Motor neuron (in vitro differentiated cells): ENCODE measurements around the gene ACADSB. TPM values are rescaled to one million over a fixed set of nuclear protein-coding genes. Genes with fewer than 3 reads are reported as not detected.
A peak's percentile ranks its signal among the peaks of the same experiment; 100 is the strongest.

ENCODE experiments used
- ATAC-seq, 8 experiments: fragments of 200-7000 bp; cut with Tn5 transposase; replicated peaks in 6 of 8; 2 replicates each; pipeline ENCODE4 v1.8.0; 2021; ENCODE audit warnings: mild to moderate bottlenecking in 8 of 8, moderate library complexity in 8 of 8
- H3K27ac ChIP-seq, 2 donors: fragments of 250-450 bp; sonication (Bioruptor Pico); 2 replicates each; pipeline ENCODE4 v1.9.0; 2021; ENCODE audit warnings: antibody characterized with exemption in 2 of 2, mild to moderate bottlenecking in 2 of 2, moderate library complexity in 1 of 2
- H3K4me1 ChIP-seq, 2 donors: fragments of 250-450 bp; sonication (Bioruptor Pico); replicated peaks in 1 of 2; 2 replicates each; pipeline ENCODE4 v1.6.1; 2021; ENCODE audit warnings: antibody characterized with exemption in 2 of 2, mild to moderate bottlenecking in 2 of 2, moderate library complexity in 1 of 2
- H3K4me3 ChIP-seq, 5 donors: fragments of 250-450 bp; sonication (Bioruptor Pico); 2 replicates each; pipeline ENCODE4 v1.9.0; 2021; ENCODE audit warnings: antibody characterized with exemption in 5 of 5, mild to moderate bottlenecking in 5 of 5, moderate library complexity in 4 of 5
- WGBS, 10 experiments: fragments of 450-650 bp; shearing (Covaris generic); methylation state at CpG; one replicate each; pipeline ENCODE4 v1.0.0; 2022; 5-methylcytosine and 5-hydroxymethylcytosine counted together
- in situ Hi-C, 9 experiments: fragments of 400-800 bp; cut with MboI; loops; one replicate each; pipeline ENCODE4 v1.15.0; 2021; ENCODE audit warnings: low sequenced_read_pairs in 9 of 9, low pct_unique_long_range_greater_than_20kb in 2 of 9; ENCODE audit not compliant: unreplicated experiment in 9 of 9
- total RNA-seq, 8 experiments: library from RNA; unstranded; fragments of 300-600 nt; gene quantifications; 2 replicates each; pipeline versions ENCODE4 v1.2.3 to v1.2.4, GENCODE V29; 2022

Gene ACADSB
- total RNA-seq, 8 experiments from 2014 or later = 5.0 to 42.3 (median 7.6) TPM

- 43 to 100% (median 83%) methylated on average over 1 of the region's 1 CpG; no CpG with 5 or more reads in 7 of the 10 experiments for WGBS, 10 experiments
- Histone ChIP-seq H3K27ac (no peak overlapping the region), H3K4me1 (peaks cover 0 to 5% of the 10 kb centered on the region in 2 donors), H3K4me3 (no peak overlapping the region)
- in situ Hi-C loops = loop anchor here in 6 of 9 experiments (25.0 kb wide), 3 partner anchors 106 to 531 kb away; partner anchors contain the start of genes HMX2 (in 1 of the 6) and HMX3 (in 1 of the 6)
- no peak for ATAC-seq
Measured at GRCh38 chr10:123031124-123031523, 22.3 kb downstream of the ACADSB start.

GRCh38 chr10:123034332-123034731 is 25.5 kb downstream of the ACADSB start:
- no peaks in the 10 kb centered on the region for H3K4me1 ChIP-seq
- ATAC-seq = no peak
- no peak overlapping the region for H3K4me3 ChIP-seq
- no peak overlapping the region for H3K27ac ChIP-seq
- in situ Hi-C loops = loop anchor here in 6 of 9 experiments (25.0 kb wide), 3 partner anchors 103 to 528 kb away; partner anchors contain the start of genes HMX2 (in 1 of the 6) and HMX3 (in 1 of the 6)

GRCh38 chr10:123035467-123036086 is 26.8 kb downstream of the ACADSB start:
- in situ Hi-C loops = loop anchor here in 6 of 9 experiments (25.0 kb wide), 3 partner anchors 102 to 527 kb away; partner anchors contain the start of genes HMX2 (in 1 of the 6) and HMX3 (in 1 of the 6)
- WGBS, 10 experiments = 55 to 100% (median 86%) methylated on average over 1 to 6 of the region's 8 CpGs
- no peak for ATAC-seq
- H3K27ac ChIP-seq = no peak overlapping the region
- no peak overlapping the region for H3K4me3 ChIP-seq
- H3K4me1 ChIP-seq = no peaks in the 10 kb centered on the region

- no peak overlapping the region for H3K27ac ChIP-seq
- no peak overlapping the region for H3K4me3 ChIP-seq
- in situ Hi-C loops = loop anchor here in 6 of 9 experiments (25.0 kb wide), 3 partner anchors 98 to 523 kb away; partner anchors contain the start of genes HMX2 (in 1 of the 6) and HMX3 (in 1 of the 6)
- no peaks in the 10 kb centered on the region for H3K4me1 ChIP-seq
- 55 to 84% (median 70%) methylated on average over 1 to 15 of the region's 18 CpGs; no CpG with 5 or more reads in 1 of the 10 experiments for WGBS, 10 experiments
- no peak for ATAC-seq
Measured at GRCh38 chr10:123038782-123039631, 30.2 kb downstream of the ACADSB start.

GRCh38 chr10:123039632-123039930 is 30.8 kb downstream of the ACADSB start:
- no peak overlapping the region for H3K27ac ChIP-seq
- in situ Hi-C loops = loop anchor here in 6 of 9 experiments (25.0 kb wide), 3 partner anchors 98 to 523 kb away; partner anchors contain the start of genes HMX2 (in 1 of the 6) and HMX3 (in 1 of the 6)
- H3K4me1 ChIP-seq = no peaks in the 10 kb centered on the region
- no peak overlapping the region for H3K4me3 ChIP-seq
- no peak for ATAC-seq

GRCh38 chr10:123042708-123043408 is 34.1 kb downstream of the ACADSB start:
- H3K4me1 ChIP-seq = no peaks in the 10 kb centered on the region
- no peak overlapping the region for H3K4me3 ChIP-seq
- ATAC-seq = peak in 4 of 8 experiments; percentile 11 to 14 (median 12)
- in situ Hi-C loops = loop anchor here in 6 of 9 experiments (10.0 to 25.0 kb wide), 4 partner anchors 94 to 522 kb away; partner anchors contain the start of genes HMX2 (in 1 of the 6) and HMX3 (in 1 of the 6)
- no peak overlapping the region for H3K27ac ChIP-seq
- WGBS, 10 experiments = 50 to 85% (median 66%) methylated on average over 4 to 10 of the region's 12 CpGs; no CpG with 5 or more reads in 1 of the 10 experiments

- peak; percentile 92 to 99 (median 95) for ATAC-seq
- no peak overlapping the region for H3K27ac ChIP-seq
- H3K4me3 ChIP-seq = no peak overlapping the region
- in situ Hi-C loops = loop anchor here in 6 of 9 experiments (10.0 to 25.0 kb wide), 4 partner anchors 94 to 521 kb away; partner anchors contain the start of genes HMX2 (in 1 of the 6) and HMX3 (in 1 of the 6)
- H3K4me1 ChIP-seq = no peaks in the 10 kb centered on the region
- 0 to 60% (median 3%) methylated on average over 1 to 5 of the region's 5 CpGs; no CpG with 5 or more reads in 1 of the 10 experiments for WGBS, 10 experiments
Measured at GRCh38 chr10:123043409-123043925, 34.7 kb downstream of the ACADSB start.

- in situ Hi-C loops = loop anchor here in 6 of 9 experiments (10.0 to 25.0 kb wide), 4 partner anchors 93 to 520 kb away; partner anchors contain the start of genes HMX2 (in 1 of the 6) and HMX3 (in 1 of the 6)
- Histone ChIP-seq H3K4me3 (no peak overlapping the region), H3K4me1 (no peaks in the 10 kb centered on the region), H3K27ac (no peak overlapping the region)
- 35 to 100% (median 86%) methylated on average over 1 to 2 of the region's 2 CpGs for WGBS, 10 experiments
- ATAC-seq = no peak
Measured at GRCh38 chr10:123044391-123044790, 35.6 kb downstream of the ACADSB start.

- 56 to 100% (median 74%) methylated on average over 2 to 4 of the region's 4 CpGs; no CpG with 5 or more reads in 1 of the 10 experiments for WGBS, 10 experiments
- no peak overlapping the region for H3K4me3 ChIP-seq
- H3K4me1 ChIP-seq = no peaks in the 10 kb centered on the region
- in situ Hi-C loops = loop anchor here in 6 of 9 experiments (10.0 to 25.0 kb wide), 4 partner anchors 91 to 519 kb away; partner anchors contain the start of genes HMX2 (in 1 of the 6) and HMX3 (in 1 of the 6)
- no peak for ATAC-seq
- no peak overlapping the region for H3K27ac ChIP-seq
Measured at GRCh38 chr10:123045961-123046731, 37.3 kb downstream of the ACADSB start.

GRCh38 chr10:123057968-123058367 is 49.2 kb downstream of the ACADSB start:
- ATAC-seq = no peak
- Histone ChIP-seq H3K27ac (no peak overlapping the region), H3K4me1 (no peaks in the 10 kb centered on the region), H3K4me3 (no peak overlapping the region)
- in situ Hi-C loops = no loop called here
- WGBS, 10 experiments = 64 to 100% (median 96%) methylated on average over 2 to 3 of the region's 3 CpGs

- Histone ChIP-seq H3K27ac (no peak overlapping the region), H3K4me1 (no peaks in the 10 kb centered on the region), H3K4me3 (no peak overlapping the region)
- WGBS, 10 experiments = 31 to 100% (median 90%) methylated on average over 1 to 2 of the region's 2 CpGs; no CpG with 5 or more reads in 1 of the 10 experiments
- in situ Hi-C loops = no loop called here
- ATAC-seq = no peak
Measured at GRCh38 chr10:123061865-123062264, 53.1 kb downstream of the ACADSB start.
